ENCODE measurements around the gene STMND1.

Gene STMND1

DNA sequence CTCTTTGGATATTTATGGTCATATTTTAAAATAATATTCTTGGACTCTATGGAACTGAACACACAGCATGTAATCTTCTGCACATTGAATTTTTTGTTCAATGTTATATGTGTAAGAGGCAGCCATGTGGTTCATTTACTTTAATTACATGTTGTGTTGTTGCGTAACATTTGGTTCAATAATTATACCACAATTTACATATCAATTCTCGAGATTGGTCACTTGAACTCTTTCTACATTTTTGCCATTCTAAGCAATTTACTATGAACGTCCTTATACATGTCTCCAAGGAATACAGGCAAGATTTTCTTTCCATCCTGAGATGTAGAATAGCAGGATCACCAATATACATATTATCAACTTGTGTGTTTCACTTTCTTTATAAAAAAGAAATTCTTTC lies 18.5 kb upstream of the STMND1 start:
- Histone ChIP-seq H3K27me3 (ENCODE audit: insufficient read depth, insufficient read length) (no peaks in the 10 kb centered on the region), H3K36me3 (ENCODE audit: insufficient read depth, insufficient read length, low read length) (no peaks in the 10 kb centered on the region), H3K4me3 (ENCODE audit: insufficient read length, low read depth) (no peak overlapping the region), H3K9me3 (ENCODE audit: insufficient read depth, low read length) (no peaks in the 10 kb centered on the region), H3K4me1 (ENCODE audit: insufficient read depth, insufficient read length) (no peaks in the 10 kb centered on the region), H3K9ac (ENCODE audit: insufficient read length, low read depth) (no peak overlapping the region)
- no peak for TF ChIP-seq SUZ12 (IDR thresholded peaks at IDR 0.05; ENCODE audit: extremely low read depth, insufficient read depth, insufficient read length)
- DNase-seq (ENCODE audit: low read depth, low spot score) = no peak

GRCh38 chr6:17086469-17086868 lies 15.4 kb upstream of the STMND1 start:
- Histone ChIP-seq H3K4me3 (ENCODE audit: insufficient read length, low read depth) (no peak overlapping the region), H3K36me3 (ENCODE audit: insufficient read depth, insufficient read length, low read length) (no peaks in the 10 kb centered on the region), H3K9ac (ENCODE audit: insufficient read length, low read depth) (no peak overlapping the region), H3K9me3 (ENCODE audit: insufficient read depth, low read length) (peaks cover 8% of the 10 kb centered on the region; the same call in 1 of the 2 replicates), H3K4me1 (ENCODE audit: insufficient read depth, insufficient read length) (no peaks in the 10 kb centered on the region), H3K27me3 (ENCODE audit: insufficient read depth, insufficient read length) (no peaks in the 10 kb centered on the region)
- no peak for DNase-seq (ENCODE audit: low read depth, low spot score)
- TF ChIP-seq SUZ12 (IDR thresholded peaks at IDR 0.05; ENCODE audit: extremely low read depth, insufficient read depth, insufficient read length) (no peak), ZNF274 (IDR thresholded peaks at IDR 0.05; ENCODE audit: low read depth, low read length) (no peak), YY1 (IDR thresholded peaks at IDR 0.05; ENCODE audit: insufficient read depth, insufficient read length) (no peak)

DNA sequence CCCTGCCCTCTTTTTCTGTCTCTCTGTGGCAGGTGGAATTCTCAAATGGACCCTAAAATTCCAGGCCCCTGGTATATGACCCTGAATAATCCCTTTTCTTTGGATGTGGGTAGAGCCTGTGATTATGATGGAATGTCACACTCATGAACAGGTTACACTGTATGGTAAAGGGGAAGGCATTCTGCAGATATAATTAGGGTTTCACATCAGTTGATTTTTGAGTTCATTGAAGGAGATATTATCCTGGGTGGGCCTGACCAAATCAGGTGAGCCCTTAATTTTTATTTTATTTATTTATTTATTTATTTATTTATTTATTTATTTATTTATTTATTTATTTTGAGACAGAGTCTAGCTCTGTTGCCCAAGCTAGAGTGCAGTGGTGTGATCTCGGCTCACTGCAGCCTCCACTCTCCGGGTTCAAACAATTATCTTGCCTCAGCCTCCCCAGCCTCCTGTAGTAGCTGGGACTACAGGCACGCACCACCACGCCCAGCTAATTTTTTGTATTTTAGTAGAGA lies 13.7 kb upstream of the STMND1 start:
- no peak for TF ChIP-seq ZNF274 (IDR thresholded peaks at IDR 0.05; ENCODE audit: low read depth, low read length)
- TF ChIP-seq YY1 (IDR thresholded peaks at IDR 0.05; ENCODE audit: insufficient read depth, insufficient read length) = no peak
- no peak for TF ChIP-seq SUZ12 (IDR thresholded peaks at IDR 0.05; ENCODE audit: extremely low read depth, insufficient read depth, insufficient read length)
- H3K36me3 ChIP-seq (ENCODE audit: insufficient read depth, insufficient read length, low read length) = no peaks in the 10 kb centered on the region
- H3K9me3 ChIP-seq (ENCODE audit: insufficient read depth, low read length) = peaks cover 8% of the 10 kb centered on the region; the same call in 1 of the 2 replicates

GRCh38 chr6:17091122-17091521 lies 10.7 kb upstream of the STMND1 start:
- no peak overlapping the region for H3K9ac ChIP-seq (ENCODE audit: insufficient read length, low read depth)
- no peak for DNase-seq (ENCODE audit: low read depth, low spot score)
- TF ChIP-seq ZNF274 (IDR thresholded peaks at IDR 0.05; ENCODE audit: low read depth, low read length) = no peak
- TF ChIP-seq SUZ12 (IDR thresholded peaks at IDR 0.05; ENCODE audit: extremely low read depth, insufficient read depth, insufficient read length) = no peak
- TF ChIP-seq YY1 (IDR thresholded peaks at IDR 0.05; ENCODE audit: insufficient read depth, insufficient read length) = no peak
- no peak overlapping the region for H3K4me3 ChIP-seq (ENCODE audit: insufficient read length, low read depth)
- H3K4me1 ChIP-seq (ENCODE audit: insufficient read depth, insufficient read length) = no peaks in the 10 kb centered on the region
- no peaks in the 10 kb centered on the region for H3K36me3 ChIP-seq (ENCODE audit: insufficient read depth, insufficient read length, low read length)
- peaks cover 8% of the 10 kb centered on the region; the same call in 1 of the 2 replicates for H3K9me3 ChIP-seq (ENCODE audit: insufficient read depth, low read length)
- H3K27me3 ChIP-seq (ENCODE audit: insufficient read depth, insufficient read length) = no peaks in the 10 kb centered on the region

More for the DNA sequence above, 13.7 kb upstream of the STMND1 start:
- H3K27me3 ChIP-seq (ENCODE audit: insufficient read depth, insufficient read length) = no peaks in the 10 kb centered on the region
- H3K4me3 ChIP-seq (ENCODE audit: insufficient read length, low read depth) = no peak overlapping the region
- no peak for DNase-seq (ENCODE audit: low read depth, low spot score)
- H3K9ac ChIP-seq (ENCODE audit: insufficient read length, low read depth) = no peak overlapping the region
- no peaks in the 10 kb centered on the region for H3K4me1 ChIP-seq (ENCODE audit: insufficient read depth, insufficient read length)

- DNase-seq (ENCODE audit: low read depth, low spot score) = no peak
- H3K27me3 ChIP-seq (ENCODE audit: insufficient read depth, insufficient read length) = no peaks in the 10 kb centered on the region
- no peaks in the 10 kb centered on the region for H3K36me3 ChIP-seq (ENCODE audit: insufficient read depth, insufficient read length, low read length)
- H3K9ac ChIP-seq (ENCODE audit: insufficient read length, low read depth) = no peak overlapping the region
- TF ChIP-seq SUZ12 (IDR thresholded peaks at IDR 0.05; ENCODE audit: extremely low read depth, insufficient read depth, insufficient read length) = no peak
- TF ChIP-seq ZNF274 (IDR thresholded peaks at IDR 0.05; ENCODE audit: low read depth, low read length) = no peak
- H3K9me3 ChIP-seq (ENCODE audit: insufficient read depth, low read length) = peaks cover 8% of the 10 kb centered on the region; the same call in 1 of the 2 replicates
- no peak overlapping the region for H3K4me3 ChIP-seq (ENCODE audit: insufficient read length, low read depth)
- peaks cover 2% of the 10 kb centered on the region for H3K4me1 ChIP-seq (ENCODE audit: insufficient read depth, insufficient read length)
Measured at GRCh38 chr6:17093686-17094085, 8.2 kb upstream of the STMND1 start.

DNA sequence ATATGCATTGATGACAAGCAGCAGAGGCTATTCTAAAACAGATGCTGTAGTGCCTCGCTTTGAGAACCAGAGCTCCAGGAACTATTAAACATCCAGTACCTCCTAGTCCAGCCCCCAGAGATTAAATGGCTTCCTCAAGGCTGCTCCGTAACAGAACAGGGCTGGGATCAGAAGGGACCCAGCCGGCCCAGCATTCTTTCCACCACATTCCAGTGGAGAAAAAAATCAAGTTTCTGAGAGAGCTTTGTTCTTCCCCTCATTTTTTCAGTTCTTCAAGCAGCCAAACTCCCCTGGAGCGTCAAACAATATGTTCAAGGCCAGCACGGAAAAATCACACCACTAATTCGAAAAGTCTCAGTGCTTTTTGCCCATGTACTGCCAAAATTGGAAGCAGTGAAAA lies 5.8 kb upstream of the STMND1 start:
- Histone ChIP-seq H3K4me1 (ENCODE audit: insufficient read depth, insufficient read length) (peaks cover 3% of the 10 kb centered on the region), H3K9ac (ENCODE audit: insufficient read length, low read depth) (no peak overlapping the region), H3K4me3 (ENCODE audit: insufficient read length, low read depth) (no peak overlapping the region), H3K27me3 (ENCODE audit: insufficient read depth, insufficient read length) (peaks cover 9% of the 10 kb centered on the region), H3K9me3 (ENCODE audit: insufficient read depth, low read length) (no peaks in the 10 kb centered on the region), H3K36me3 (ENCODE audit: insufficient read depth, insufficient read length, low read length) (no peaks in the 10 kb centered on the region)
- no peak for DNase-seq (ENCODE audit: low read depth, low spot score)
- no peak for TF ChIP-seq YY1 (IDR thresholded peaks at IDR 0.05; ENCODE audit: insufficient read depth, insufficient read length)
- TF ChIP-seq SUZ12 (IDR thresholded peaks at IDR 0.05; ENCODE audit: extremely low read depth, insufficient read depth, insufficient read length) = no peak
- no peak for TF ChIP-seq ZNF274 (IDR thresholded peaks at IDR 0.05; ENCODE audit: low read depth, low read length)

GRCh38 chr6:17096652-17097051 lies 5.2 kb upstream of the STMND1 start:
- DNase-seq (ENCODE audit: low read depth, low spot score) = no peak
- no peak for TF ChIP-seq YY1 (IDR thresholded peaks at IDR 0.05; ENCODE audit: insufficient read depth, insufficient read length)
- TF ChIP-seq SUZ12 (IDR thresholded peaks at IDR 0.05; ENCODE audit: extremely low read depth, insufficient read depth, insufficient read length) = no peak
- no peak for TF ChIP-seq ZNF274 (IDR thresholded peaks at IDR 0.05; ENCODE audit: low read depth, low read length)
- Histone ChIP-seq H3K9me3 (ENCODE audit: insufficient read depth, low read length) (no peaks in the 10 kb centered on the region), H3K36me3 (ENCODE audit: insufficient read depth, insufficient read length, low read length) (no peaks in the 10 kb centered on the region), H3K4me1 (ENCODE audit: insufficient read depth, insufficient read length) (peaks cover 3% of the 10 kb centered on the region), H3K4me3 (ENCODE audit: insufficient read length, low read depth) (no peak overlapping the region), H3K9ac (ENCODE audit: insufficient read length, low read depth) (no peak overlapping the region), H3K27me3 (ENCODE audit: insufficient read depth, insufficient read length) (peaks cover 15% of the 10 kb centered on the region)

Measured in NT2/D1 (cell line).